ENCODE measurements around the gene ZBTB24.

Gene ZBTB24

DNA sequence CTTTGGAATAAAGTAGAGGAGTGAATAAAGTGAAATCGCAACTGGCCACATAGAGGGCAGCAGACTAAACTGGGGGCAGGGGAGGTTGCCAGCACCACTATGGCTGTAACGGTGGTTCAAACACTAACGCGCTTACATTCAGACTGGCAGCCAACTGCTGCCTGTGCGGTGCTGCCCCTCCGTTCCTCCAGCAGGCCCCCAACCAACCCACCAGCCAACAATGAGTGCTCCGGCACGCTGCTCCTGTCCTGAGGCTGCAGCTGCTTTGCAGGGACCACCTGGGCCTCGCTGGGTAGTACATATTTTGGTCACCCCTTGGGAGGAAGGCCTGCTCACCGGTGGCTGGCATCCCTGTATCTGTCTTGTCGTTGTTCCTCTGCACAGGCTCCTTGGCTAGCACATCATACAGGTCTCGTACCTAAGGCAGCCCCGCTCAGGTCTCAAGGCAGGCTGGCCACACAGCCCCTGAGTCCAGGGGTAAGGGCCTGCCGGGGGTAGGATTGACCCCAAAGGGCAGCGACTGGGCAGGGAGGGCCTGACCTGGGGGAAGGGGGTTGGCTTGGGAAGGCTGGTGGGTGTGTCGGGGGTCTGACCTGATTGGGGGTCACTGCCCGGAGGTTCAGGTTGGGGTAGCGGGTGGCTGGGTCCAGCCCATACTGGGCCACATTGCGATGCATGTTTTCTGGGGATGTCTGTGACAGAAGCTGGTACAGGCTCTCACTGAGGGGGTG is 33.8 kb downstream of the ZBTB24 start:
- no peak for DNase-seq

DNA sequence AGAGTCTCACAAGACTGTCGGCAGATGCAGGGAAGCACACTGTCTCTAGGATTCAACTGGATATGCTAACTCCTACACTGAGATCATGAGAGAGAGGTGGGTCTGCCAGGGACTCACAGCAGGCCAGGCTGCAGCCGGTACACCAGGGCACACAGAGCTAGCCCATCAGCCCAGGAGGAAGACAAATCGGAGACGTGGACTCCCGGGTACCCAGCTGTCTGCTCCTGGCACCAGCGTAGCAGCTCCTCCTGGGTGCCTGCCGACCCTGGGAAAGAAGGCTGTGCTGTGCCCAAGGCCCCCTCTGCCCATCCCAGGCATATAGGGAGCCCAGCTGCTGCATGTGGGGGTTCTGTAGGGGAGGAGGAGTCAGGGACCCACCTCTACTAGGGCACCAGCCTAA is 34.4 kb downstream of the ZBTB24 start:
- DNase-seq: no peak

DNA sequence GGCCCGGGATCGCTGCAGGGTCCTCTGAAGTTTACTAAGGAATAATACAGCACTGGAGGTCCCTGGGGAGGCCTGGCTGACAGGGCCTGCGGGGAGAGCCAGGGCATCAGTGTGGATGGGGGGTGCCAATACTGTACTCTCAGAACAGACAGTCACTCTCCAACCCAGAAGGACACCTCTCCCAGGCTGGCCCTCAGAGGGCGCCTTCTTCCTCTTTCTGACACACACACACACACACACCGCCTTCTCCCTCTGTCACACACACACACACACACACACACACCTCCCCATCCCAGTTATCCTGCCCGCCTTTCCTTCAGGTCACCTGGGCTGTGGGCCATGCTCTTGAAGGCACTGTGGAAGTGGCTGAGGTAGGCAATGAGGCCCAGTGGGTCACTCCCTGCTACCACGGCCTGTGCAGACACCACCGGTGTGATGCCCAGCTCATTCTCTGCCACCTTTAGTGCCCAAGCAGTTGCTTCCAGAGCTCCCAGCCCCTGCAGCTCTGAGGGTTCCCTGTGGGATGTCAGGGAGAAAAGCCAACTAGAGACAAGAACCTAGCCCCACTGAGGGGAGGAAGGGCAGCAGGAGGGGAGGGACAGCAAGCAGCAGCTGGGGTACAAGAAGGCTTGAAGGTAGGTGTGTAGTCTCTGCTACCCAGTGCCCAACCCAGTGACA is 35.0 kb downstream of the ZBTB24 start:
- DNase-seq: no peak

DNA sequence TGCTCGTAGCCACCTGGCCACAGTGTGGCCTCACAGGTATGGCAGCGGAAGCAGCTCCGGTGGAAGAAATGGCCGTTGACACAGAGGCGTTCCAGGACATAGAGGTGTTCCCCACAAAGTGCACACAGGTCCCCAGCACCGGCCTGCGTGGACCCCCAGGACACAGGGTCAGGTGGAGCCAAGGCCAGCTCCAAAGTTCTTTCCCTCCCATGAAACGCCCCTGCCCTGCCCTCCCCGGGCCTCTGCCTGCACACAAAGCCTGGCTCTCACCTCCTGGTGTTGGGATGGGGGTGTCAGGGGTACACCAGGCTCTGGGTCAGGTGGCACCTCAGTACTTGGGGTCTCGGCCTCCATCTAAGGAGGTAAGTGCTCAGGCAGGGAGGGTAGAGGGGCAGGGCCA is 35.9 kb downstream of the ZBTB24 start:
- no peak for DNase-seq

DNA sequence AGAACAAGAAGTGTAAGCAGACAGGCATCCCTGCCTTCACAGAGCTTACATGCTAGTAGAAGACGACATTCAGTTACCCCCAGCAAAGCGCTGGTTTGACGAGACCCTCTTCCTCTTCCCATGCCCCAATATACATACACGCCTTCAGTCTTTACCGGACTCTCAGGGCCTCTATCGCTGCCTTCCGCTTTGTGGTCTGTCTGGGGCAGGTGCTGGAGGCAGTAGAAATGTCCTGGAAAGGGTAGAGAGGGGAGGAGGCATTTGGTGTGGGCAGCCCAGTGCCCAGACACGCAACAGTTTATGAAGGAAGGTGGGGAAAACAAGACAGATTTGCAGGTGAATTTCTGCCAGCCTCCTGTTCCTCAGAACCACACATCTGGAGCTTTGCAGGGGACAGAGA is 36.5 kb downstream of the ZBTB24 start:
- DNase-seq: no peak

DNA sequence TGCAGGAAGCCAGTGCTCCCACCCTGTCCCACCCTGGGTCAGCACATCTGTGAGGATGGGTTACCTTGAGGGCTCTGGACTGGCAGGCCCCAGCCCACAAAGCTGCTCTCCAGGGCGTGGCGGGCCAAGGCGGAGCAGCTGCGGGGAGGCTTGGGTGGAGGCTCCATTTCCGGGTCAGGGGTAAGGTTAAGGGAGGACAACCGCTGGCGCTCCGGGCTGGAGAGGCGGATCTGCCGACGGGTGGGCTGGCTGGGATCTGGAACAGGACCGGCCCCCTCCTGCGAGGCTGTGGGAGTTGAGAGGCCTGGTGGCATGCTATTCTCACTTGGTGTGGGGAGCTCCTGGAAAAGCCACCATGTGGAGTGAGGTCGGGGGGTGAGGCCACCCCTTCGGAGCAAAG is 36.9 kb downstream of the ZBTB24 start:
- DNase-seq: no peak

DNA sequence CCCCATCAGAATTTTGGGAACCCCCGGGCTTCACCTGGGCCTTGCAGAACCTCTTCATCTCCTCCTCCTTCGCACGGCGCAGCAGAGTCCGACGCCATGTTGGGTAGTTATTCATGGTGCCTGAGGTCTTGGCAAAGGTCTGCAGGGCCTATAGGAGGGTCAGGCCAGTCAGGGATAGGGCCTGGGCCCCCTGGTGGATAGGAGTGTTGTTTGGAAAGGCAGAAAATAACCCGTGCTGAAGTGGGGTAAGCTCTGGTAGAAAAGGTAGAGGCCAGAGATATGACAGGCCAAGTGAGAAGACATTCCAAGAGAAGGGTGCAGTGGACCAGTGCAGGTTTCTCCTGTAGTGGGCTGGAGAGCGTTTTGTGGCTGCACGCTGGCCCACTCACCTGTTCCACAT is 37.6 kb downstream of the ZBTB24 start:
- no peak for DNase-seq

DNA sequence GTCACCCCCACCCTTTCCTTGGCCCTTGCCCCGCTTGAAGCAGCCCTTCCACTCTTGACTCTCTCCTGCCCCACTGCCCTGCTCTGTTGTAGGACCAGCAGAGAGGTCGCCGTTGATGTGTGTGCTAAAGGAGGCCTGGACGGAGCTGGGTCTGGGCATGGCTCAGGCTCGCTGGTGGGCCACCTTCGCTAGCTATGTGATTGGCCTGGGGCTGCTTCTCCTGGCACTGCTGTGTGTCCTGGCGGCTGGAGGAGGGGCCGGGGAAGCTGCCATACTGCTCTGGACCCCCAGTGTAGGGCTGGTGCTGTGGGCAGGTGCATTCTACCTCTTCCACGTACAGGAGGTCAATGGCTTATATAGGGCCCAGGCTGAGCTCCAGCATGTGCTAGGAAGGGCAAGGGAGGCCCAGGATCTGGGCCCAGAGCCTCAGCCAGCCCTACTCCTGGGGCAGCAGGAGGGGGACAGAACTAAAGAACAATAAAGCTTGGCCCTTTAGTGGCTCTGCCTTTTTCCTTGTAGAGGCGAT is 39.5 kb downstream of the ZBTB24 start:
- DNase-seq: no peak

DNA sequence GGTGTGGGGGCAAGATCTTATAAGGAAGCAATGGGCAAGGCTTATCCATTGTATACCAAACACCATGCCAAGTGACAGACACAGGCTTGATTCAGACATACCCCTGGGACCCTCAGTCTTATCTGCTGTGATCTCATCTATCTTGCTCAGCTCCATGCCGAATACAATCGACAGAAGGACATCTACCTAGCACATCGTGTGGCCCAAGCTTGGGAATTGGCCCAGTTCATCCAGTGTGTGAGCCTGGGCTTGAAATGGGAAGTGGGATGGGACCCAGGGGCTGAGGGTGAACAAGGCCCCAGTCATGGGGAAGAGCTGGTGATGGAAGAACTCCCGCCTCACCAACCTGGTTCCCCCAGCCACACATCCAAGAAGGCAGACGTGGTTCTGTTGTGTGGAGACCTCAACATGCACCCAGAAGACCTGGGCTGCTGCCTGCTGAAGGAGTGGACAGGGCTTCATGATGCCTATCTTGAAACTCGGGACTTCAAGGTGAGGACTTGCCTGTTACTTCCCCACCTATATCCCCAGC is 40.6 kb downstream of the ZBTB24 start:
- DNase-seq: no peak

DNA sequence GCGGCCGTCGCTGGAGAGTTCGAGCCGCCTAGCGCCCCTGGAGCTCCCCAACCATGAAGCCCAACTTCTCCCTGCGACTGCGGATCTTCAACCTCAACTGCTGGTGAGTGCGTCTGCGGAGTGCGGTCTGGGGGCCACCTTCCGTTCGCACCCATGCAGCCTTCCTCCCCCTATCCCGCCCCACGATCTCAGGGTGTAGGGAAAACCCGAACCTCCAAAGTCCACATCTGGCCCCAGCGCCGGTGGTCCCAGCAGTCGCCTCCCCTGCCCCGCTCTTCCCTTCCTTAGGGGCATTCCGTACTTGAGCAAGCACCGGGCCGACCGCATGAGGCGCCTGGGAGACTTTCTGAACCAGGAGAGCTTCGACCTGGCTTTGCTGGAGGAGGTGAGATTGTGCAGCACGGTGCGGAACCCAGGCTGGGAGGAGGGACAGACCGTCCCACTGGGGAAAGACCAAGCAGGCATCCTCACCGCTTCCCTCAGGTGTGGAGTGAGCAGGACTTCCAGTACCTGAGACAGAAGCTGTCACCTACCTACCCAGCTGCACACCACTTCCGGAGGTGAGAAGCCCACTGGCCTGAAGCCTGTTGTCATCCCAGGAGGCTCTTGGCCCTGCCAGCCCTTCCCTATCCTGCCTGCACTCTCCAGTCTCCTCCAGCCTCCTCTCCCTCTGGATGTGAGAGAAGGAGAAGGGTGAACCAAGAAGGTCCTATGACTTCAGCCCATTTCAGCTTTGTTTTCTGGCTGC is 41.8 kb downstream of the ZBTB24 start:
- no peak for DNase-seq

DNA sequence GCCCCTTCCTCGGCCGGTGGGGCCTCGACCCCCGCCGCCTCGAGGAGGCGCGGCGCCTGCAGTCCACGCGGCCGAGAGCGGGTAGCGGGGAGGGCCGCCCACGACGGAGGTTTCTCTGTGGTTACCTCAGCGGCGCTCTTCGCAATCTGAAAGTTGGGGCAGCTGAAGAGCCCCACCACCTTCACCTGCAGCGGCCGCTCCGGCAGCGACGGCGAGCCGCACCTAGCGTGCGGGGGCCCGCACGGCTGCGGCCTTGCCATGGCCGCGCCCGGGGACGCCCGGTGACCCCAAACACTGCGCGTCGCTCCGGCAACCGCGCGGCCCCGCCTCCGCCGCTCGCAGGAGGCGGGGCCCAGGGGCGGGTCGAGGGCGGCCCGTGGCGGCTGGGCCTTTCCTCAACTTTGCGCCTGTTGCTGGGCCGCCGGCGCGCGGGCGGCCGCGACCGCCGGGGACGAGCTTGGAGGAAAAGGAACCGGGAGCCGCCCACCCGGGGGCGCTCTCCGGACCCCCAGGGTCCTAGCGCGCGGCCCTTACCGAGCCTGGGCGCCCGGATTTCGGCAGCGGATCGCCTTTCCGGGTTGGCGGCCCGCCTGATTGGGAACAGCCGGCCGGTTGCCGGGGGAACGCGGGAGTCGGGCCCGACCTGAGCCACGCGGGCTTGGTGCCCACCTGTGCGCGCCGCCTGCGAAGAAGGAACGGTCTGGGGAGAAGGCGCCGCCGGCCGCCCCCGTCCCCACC is 42.5 kb downstream of the ZBTB24 start, which contains the start of the genes PPIL6 and SMPD2:
Gene PPIL6 (minus strand): TSS at position 298 of the 738 bp plus-strand sequence. CDS start 38 bp downstream, at position 260.
Gene SMPD2 (plus strand): TSS at position 394 of the 738 bp plus-strand sequence. CDS start 398 bp downstream, outside the sequence.
- peak; percentile 49 for DNase-seq

DNA sequence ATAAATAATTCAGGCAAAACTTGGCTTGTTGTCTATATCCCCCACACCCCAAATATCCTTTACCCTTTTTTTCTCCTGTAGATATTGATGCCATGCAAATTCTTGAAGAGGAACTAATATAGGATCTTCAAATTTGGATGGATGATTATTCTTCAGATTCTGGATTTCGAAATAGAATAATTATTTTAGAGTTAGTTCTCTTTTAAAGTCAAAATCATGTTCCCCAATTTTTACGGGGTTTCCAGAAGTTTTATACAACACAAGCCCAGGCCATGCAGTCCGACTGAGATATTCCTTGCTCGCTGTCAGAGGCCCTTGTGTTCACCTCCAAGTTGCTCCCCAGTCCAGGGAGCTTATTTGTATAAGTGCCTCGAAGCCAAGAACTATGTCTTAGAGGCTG is 47.0 kb downstream of the ZBTB24 start:
- no peak for DNase-seq

DNA sequence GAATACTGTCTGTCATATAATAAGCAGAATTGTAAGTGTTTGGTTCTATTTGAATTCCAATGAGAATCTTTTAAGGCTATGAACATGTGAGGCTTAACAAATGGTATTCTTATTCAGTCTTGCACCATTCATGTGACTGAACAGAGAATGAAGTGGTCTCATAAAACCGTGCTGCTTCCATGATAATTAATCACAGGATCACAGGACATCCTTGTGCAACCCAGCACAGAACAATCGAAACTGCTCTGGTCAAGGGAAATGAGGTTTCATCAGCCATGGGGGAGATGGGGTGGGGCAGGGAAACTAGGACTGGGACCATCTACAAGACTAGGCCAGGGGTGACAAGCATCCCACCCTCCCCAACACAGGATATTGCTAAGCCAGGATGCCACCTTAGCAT is 48.6 kb downstream of the ZBTB24 start:
- no peak for DNase-seq

DNA sequence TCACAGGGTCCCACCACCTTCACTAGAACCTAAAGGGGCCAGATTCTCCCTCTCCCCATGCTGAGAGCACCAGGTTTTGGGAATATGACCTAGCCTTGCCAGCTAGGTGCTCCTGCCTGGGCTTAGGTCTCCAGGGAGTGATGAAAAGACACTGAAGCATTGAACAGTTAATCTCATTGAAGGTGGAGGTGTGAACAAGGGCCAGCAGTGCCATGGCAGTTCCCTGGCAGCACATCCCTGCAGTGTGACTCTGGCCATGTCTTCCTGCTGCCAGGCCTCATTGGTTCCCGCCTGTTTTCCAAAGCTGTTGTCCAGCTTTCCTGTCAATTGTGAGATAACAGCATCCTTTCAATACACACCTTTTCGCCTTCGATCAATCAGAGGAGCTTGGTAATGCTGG is 53.5 kb downstream of the ZBTB24 start:
- no peak for DNase-seq

DNA sequence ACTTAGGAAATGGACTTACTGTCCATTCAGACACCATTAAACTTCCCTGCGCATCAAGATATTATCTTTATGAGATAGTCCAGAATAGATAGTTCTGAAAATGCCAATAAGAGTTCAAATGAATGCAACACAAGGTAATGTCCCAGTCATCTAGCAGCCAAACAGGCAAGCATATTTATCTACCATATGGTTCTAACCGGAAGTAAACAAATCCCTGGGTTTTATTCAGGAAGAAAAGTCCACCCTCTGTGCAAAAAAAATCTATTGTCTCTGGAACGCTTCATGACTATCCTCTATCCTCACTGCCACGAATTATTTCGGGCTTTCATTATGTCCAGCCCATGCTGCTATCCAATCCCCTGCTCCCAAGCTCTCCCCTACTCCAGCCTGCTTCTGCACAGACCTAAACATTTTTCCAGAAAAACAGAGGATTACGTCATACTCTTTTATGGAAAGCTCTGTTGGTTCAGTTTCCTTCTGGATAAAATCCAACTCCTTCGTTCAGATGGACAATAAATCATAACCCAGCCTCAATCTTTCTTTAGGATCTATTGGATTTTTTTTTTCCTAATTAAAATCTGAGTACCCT is 54.0 kb downstream of the ZBTB24 start:
- no peak for DNase-seq

DNA sequence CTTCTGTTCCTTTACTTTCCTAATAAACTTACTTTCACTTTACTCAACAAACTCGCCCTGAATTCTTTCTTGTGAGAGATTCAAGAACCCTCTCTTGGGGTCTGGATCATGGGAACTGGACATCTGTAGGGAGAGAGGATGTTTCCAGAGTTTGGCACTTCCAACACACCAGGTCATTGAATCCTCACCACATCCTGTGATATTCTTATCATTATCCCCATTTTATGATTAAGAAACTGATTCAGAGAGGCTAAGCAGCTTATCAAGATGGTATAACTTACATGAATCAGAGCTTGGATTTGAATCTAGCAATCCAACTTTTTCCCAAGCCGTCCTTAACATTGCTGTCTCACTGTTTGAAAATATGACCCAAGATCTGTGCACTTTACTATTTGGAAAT is 58.1 kb downstream of the ZBTB24 start:
- no peak for DNase-seq

DNA sequence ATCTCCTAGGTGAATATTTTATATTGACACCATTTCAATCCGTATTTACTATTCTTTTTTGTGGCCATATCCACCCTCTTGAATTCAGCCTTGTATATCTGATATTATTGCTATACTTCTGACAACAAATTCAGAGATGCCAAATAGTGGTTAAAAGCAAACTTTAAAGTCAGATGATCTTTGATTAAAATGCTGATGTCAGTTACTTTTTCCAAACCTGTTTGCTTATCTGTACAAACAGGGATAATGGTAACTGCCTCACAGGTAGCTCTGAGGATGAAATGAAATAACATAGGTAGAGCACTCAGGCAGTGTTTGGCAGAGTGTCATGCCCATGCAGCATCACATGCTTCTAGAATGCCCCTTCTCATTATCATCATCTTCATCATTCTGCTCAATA is 61.8 kb downstream of the ZBTB24 start:
- no peak for DNase-seq

DNA sequence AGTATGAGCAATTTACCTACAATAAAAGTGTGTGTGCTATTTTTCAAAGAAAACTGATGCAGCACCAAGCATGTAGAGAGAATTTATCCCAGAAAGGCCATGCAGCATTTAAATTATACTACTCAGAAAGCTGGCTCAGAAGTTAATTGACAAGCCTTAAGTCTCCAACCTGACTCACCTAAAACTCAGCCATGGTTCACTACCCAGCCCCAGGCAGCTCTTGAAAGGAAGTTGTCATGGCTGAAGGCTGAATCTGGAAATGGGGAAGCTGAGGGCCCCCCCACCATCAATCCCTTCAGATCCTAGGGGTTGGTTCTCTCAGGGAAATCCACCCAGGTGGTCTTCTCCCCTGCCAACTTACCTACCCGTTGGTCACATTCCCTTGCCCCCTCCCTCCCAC is 62.3 kb downstream of the ZBTB24 start:
- DNase-seq: no peak

DNA sequence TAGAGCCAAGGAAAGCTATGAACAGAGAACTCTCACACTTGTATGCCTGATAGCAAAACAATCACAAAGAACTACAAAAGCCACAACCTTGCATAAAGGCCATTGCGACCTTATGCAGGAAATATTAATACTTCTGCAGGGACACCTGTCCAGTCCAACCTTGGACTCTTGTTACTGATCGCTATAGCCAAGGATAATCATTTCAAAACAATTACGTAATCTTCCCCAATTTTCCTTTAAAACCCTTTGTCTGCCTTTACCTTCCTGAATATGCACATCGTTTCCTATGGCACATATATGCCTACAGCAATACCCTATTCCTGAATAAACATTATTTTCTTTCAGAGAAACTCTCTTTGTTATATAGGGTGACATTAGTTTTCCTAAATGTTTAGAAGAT is 65.4 kb downstream of the ZBTB24 start:
- DNase-seq: no peak

All from NK-92 treated with Interleukin-12 subunit alpha and Interleukin-12 subunit beta, amount 100 ng/mL, for 24 hours (cell line).